Common myeloid progenitor, CD34-positive (primary cell): ENCODE results near the gene APOBEC3A. TPM values are rescaled to one million over a fixed set of nuclear protein-coding genes. Genes with fewer than 3 reads are reported as not detected.

Experiments
- CTCF ChIA-PET: fragments of 350-600 bp; sonication (Branson Sonifier 250); formaldehyde crosslinking; loops from one replicate; lab custom pipeline; 2021; ENCODE audit warnings: antibody characterized with exemption; lab: Charles Lee
- POLR2A ChIA-PET: fragments of 350-600 bp; sonication (Branson Sonifier 250); formaldehyde crosslinking; loops from one replicate; lab custom pipeline; 2021; ENCODE audit warnings: antibody characterized with exemption; lab: Charles Lee
- DNase-seq, 3 donors: peaks; one replicate each; pipeline versions ENCODE4 v3.0.0 to v3.0.0-alpha.2; 2013
- H3K27ac ChIP-seq, 2 experiments: 1 replicate in 1 of 2; 2 replicates in 1 of 2; pipeline ENCODE4 v1.7.0; 2013; ENCODE audit warnings: inconsistent platforms in 2 of 2, low read length in 2 of 2, mild to moderate bottlenecking in 2 of 2, low read depth in 1 of 2, moderate library complexity in 1 of 2; ENCODE audit not compliant: severe bottlenecking in 2 of 2, insufficient read depth in 1 of 2, poor library complexity in 1 of 2
- H3K27me3 ChIP-seq, 5 experiments: replicated peaks in 2 of 5; 1 replicate in 3 of 5; 2 replicates in 2 of 5; pipeline versions ENCODE4 v1.6.1 to v1.7.0; 2013; ENCODE audit warnings: low read length in 4 of 5, mild to moderate bottlenecking in 2 of 5, moderate library complexity in 2 of 5, inconsistent platforms in 1 of 5; ENCODE audit not compliant: insufficient read depth in 5 of 5, control insufficient read depth in 4 of 5
- H3K36me3 ChIP-seq, 4 experiments: 1 replicate in 2 of 4; 2 replicates in 2 of 4; pipeline versions ENCODE4 v1.6.1 to v1.7.0; 2013; ENCODE audit warnings: low read length in 3 of 4, control low read depth in 1 of 4, mild to moderate bottlenecking in 1 of 4; ENCODE audit not compliant: control insufficient read depth in 4 of 4, insufficient read depth in 4 of 4
- H3K4me1 ChIP-seq, 4 experiments: 1 replicate in 3 of 4; 2 replicates in 1 of 4; pipeline versions ENCODE4 v1.6.1 to v1.7.1; 2013; ENCODE audit warnings: low read length in 3 of 4, mild to moderate bottlenecking in 3 of 4, control low read depth in 1 of 4, inconsistent platforms in 1 of 4, moderate library complexity in 1 of 4; ENCODE audit not compliant: control insufficient read depth in 4 of 4, insufficient read depth in 4 of 4; ENCODE audit errors: control extremely low read depth in 1 of 4
- H3K4me3 ChIP-seq, 7 experiments: 1 replicate in 4 of 7; 2 replicates in 3 of 7; pipeline versions ENCODE4 v1.5.1 to v1.7.0; 2013; ENCODE audit warnings: mild to moderate bottlenecking in 7 of 7, low read length in 6 of 7, moderate library complexity in 6 of 7, inconsistent platforms in 2 of 7, low read depth in 2 of 7, control low read depth in 1 of 7; ENCODE audit not compliant: insufficient read depth in 4 of 7, control insufficient read depth in 1 of 7; ENCODE audit errors: extremely low read depth in 1 of 7
- H3K9me3 ChIP-seq, 5 experiments: 1 replicate in 4 of 5; 2 replicates in 1 of 5; pipeline versions ENCODE4 v1.6.1 to v1.7.1; 2013; ENCODE audit warnings: low read length in 4 of 5, mild to moderate bottlenecking in 2 of 5, inconsistent platforms in 1 of 5, low read depth in 1 of 5, moderate library complexity in 1 of 5; ENCODE audit not compliant: control insufficient read depth in 4 of 5, insufficient read depth in 2 of 5; ENCODE audit errors: control extremely low read depth in 1 of 5
- WGBS: methylation state at CpG from one replicate; pipeline ENCODE4 v1.1.5; 2013; ENCODE audit not compliant: insufficient coverage; 5-methylcytosine and 5-hydroxymethylcytosine counted together
- polyA plus RNA-seq: library from polyadenylated mRNA; unstranded; fragments of 120-200 nt; gene quantifications from one replicate; pipeline ENCODE4 v1.2.1, GENCODE V29; 2013

Gene APOBEC3A
- 0.90 TPM for polyA plus RNA-seq

DNA sequence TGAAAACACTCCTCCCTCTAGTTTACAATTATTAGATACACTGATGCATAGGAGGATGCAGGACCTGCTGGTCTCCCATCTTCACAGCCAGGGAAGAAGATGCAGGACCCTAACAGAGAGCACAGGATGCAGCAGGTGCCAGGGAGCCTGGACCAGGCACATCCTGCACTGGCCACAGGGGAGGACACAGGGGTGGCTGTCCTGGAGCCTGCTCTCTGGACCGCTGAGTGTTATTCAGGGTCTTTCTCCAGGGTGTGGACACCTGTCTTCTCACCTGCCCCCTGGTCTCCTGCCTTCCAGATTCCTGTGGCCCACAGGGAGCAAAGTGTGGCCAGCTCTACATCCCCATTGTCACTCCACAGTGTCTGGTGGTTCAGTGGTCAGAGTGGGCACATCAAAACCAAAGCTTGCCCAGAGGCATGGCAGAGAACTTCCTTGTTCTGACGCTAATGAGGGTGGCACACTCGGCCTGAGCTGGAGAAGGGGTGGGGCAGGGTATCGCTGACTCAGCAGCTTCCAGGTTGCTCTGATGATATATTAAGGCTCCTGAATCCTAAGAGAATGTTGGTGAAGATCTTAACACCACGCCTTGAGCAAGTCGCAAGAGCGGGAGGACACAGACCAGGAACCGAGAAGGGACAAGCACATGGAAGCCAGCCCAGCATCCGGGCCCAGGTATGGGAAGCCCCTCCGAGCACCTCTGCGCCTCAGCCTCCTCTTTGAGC lies at the start of gene APOBEC3A:
APOBEC3A (plus strand) TSS at position 564 of the 725 bp plus-strand sequence; CDS start at position 647, 83 bp downstream.
- peaks cover 0 to 4% (median 0%) of the 10 kb centered on the region in 5 experiments for H3K27me3 ChIP-seq
- ChIA-PET POLR2A (no interaction called here), CTCF (interaction anchor here (0.9 kb wide), 1 partner anchor 46 kb away, joined by 3 read pairs; no protein-coding TSS in a partner anchor)
- no peaks in the 10 kb centered on the region for H3K9me3 ChIP-seq
- peak in 2 of 3 donors; percentile 73 to 74 for DNase-seq
- H3K4me1 ChIP-seq, result peaks cover 0 to 21% (median 14%) of the 10 kb centered on the region in 4 experiments
- no peak within 1 kb of the TSS for H3K27ac ChIP-seq
- 71% methylated on average over 9 of the region's 11 CpGs for WGBS
- H3K4me3 ChIP-seq, result no peak within 1 kb of the TSS
- H3K36me3 ChIP-seq, result no peaks in the 10 kb centered on the region

DNA sequence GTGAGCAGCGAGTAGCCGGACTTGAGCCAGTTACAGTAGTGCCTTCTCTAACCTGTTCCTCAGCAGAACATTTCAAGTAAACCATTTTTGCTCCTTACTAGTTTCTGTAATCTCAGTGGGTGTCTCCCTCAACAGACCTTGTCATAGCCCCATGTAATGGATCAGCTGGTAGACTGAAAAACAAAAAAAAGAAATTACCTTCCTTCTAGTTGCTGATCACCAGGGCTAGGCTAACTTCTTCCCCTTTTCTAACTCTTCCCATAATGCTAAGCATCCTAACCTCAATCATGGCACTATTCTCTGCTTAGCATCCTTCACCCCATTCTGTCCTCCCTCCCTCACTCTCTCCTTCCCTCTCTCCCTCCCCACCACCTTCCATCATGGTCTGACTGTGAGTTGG lies 49.6 kb upstream of the APOBEC3A start:
- POLR2A ChIA-PET, result no interaction called here
- H3K27me3 ChIP-seq, result peaks cover 0 to 1% (median 0%) of the 10 kb centered on the region in 5 experiments
- H3K9me3 ChIP-seq, result no peaks in the 10 kb centered on the region
- CTCF ChIA-PET, result no interaction called here
- H3K4me3 ChIP-seq, result no peak overlapping the region
- no peaks in the 10 kb centered on the region for H3K4me1 ChIP-seq
- DNase-seq, result peak in 1 of 3 donors; percentile 21
- 100% methylated on average over 2 of the region's 2 CpGs for WGBS
- H3K27ac ChIP-seq, result no peak overlapping the region
- H3K36me3 ChIP-seq, result no peaks in the 10 kb centered on the region

DNA sequence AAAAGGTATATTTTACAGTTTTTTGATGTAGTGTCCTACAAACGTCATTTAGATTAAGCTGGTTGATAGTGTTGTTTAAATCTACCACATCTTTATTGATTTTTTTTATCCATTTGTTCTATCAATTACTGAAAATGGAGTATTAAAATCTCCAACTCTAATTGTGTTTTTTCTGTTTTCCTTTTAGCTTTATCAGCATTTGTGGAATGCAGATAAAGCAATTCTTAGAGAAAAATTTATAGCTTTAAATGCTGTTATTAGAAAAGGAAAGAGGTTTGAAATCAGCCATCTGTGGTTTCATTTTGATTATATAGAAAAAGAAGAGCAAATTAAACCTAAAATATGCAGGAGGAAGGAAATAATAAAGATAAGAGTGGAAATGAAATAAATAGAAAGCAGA lies 46.0 kb upstream of the APOBEC3A start:
- no peak overlapping the region for H3K27ac ChIP-seq
- no peaks in the 10 kb centered on the region for H3K9me3 ChIP-seq
- H3K27me3 ChIP-seq, result peaks cover 0 to 8% (median 0%) of the 10 kb centered on the region in 5 experiments
- H3K4me1 ChIP-seq, result no peaks in the 10 kb centered on the region
- ChIA-PET POLR2A (no interaction called here), CTCF (interaction anchor here (0.6 kb wide), 1 partner anchor 35 kb away, joined by 3 read pairs; no protein-coding TSS in a partner anchor)
- no CpG with 5 or more reads among the region's 1 CpG for WGBS
- no peak overlapping the region for H3K4me3 ChIP-seq
- no peak for DNase-seq
- no peaks in the 10 kb centered on the region for H3K36me3 ChIP-seq

DNA sequence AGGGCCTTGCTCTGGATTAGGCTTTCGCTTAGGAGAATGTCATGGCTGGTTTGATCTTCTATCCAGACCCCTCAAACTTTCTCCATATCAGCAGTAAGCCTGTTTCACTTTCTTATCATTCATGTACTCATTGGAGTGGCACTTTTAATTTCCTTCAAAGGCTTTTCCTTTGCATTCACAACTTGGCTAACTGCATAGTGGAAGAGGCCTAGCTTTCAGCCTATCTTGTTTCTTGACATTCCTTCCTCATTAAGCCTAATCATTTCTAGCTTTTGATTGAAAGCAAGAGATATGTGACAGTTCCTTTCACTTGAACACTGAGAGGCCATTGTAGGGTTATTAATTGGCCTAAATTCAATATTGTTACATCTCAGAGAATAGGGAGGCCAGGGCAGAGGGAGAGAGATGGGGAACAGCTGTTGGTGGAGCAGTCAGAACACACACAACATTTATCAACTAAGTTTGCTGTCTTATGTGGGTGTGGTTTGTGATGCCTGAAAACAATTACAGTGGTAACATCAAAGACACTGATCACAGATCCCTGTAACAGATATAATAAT lies 37.7 kb upstream of the APOBEC3A start:
- POLR2A ChIA-PET, result no interaction called here
- Histone ChIP-seq H3K36me3 (no peaks in the 10 kb centered on the region), H3K27ac (no peak overlapping the region), H3K9me3 (no peaks in the 10 kb centered on the region), H3K27me3 (peaks cover 0 to 19% (median 6%) of the 10 kb centered on the region in 5 experiments), H3K4me3 (no peak overlapping the region), H3K4me1 (peaks cover 0 to 10% (median 0%) of the 10 kb centered on the region in 4 experiments)
- no peak for DNase-seq
- WGBS, result 100% methylated on average over 1 of the region's 1 CpG
- CTCF ChIA-PET, result no interaction called here

DNA sequence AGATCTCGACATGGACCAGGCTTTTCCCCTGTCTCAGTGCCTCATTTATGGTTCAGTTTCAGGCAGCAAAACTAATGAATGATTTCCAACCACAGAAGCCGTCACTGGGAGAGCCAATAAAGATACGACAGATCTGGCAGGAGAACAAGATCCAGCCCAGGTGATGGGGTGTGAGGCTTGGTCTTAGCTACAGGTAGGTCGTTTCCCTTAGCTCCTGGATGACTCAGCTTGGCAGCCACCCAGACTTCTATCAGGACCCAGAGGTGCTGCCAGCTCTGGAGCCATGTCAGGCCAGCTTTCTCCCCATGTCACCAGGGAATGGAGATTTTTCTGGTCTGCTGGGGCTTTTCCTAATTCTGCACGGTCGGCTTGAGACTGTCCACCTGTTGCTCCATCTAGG lies 36.3 kb upstream of the APOBEC3A start:
- POLR2A ChIA-PET, result interaction anchor here (0.6 kb wide), 1 partner anchor 100 kb away, joined by 3 read pairs; the partner anchor contains the start of gene APOBEC3D
- Histone ChIP-seq H3K9me3 (no peaks in the 10 kb centered on the region), H3K4me3 (no peak overlapping the region), H3K36me3 (no peaks in the 10 kb centered on the region), H3K27ac (no peak overlapping the region), H3K4me1 (peaks cover 0 to 10% (median 0%) of the 10 kb centered on the region in 4 experiments), H3K27me3 (peaks cover 0 to 19% (median 6%) of the 10 kb centered on the region in 5 experiments)
- DNase-seq, result no peak
- CTCF ChIA-PET, result interaction anchor here (0.6 to 1.4 kb wide), 3 partner anchors 54 to 397 kb away, joined by 3 to 4 read pairs (median 3); no protein-coding TSS in a partner anchor
- WGBS, result 84% methylated on average over 6 of the region's 6 CpGs

DNA sequence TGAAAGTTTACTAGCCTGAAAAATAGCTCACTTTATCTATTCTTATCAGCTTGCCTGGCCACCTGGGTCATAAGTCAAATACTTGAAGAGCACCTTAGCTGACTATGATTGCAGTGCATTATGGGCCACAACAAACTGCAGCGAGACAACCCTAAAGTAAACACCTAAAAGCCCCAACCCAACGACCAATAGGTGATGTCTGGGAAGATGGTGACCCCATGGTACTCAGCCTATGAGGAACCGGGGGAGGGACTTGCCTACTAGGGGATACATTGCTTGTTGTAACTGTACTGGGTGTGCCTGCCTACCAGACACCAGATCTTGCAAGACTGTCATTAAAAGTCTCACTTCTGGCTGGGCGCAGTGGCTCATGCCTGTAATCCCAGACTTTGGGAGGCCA lies 35.6 kb upstream of the APOBEC3A start:
- Histone ChIP-seq H3K9me3 (no peaks in the 10 kb centered on the region), H3K27me3 (peaks cover 0 to 17% (median 4%) of the 10 kb centered on the region in 5 experiments), H3K36me3 (no peaks in the 10 kb centered on the region), H3K27ac (no peak overlapping the region), H3K4me3 (no peak overlapping the region), H3K4me1 (peaks cover 0 to 10% (median 0%) of the 10 kb centered on the region in 4 experiments)
- no peak for DNase-seq
- WGBS, result 84% methylated on average over 2 of the region's 4 CpGs
- ChIA-PET CTCF (interaction anchor here (0.8 to 1.4 kb wide), 2 partner anchors 54 to 82 kb away, joined by 3 to 4 read pairs; no protein-coding TSS in a partner anchor), POLR2A (no interaction called here)
